RWPE2 (cell line): ENCODE results near the gene ELFN2.
"Not testable (repeated sequence)": the region's sequence is repeated elsewhere in the genome, so short reads cannot be mapped to it uniquely, and the experiment has no call there.

ENCODE experiments used
- ATAC-seq: fragments of 200-7000 bp; cut with Tn5 transposase; 3 replicates; pipeline ENCODE4 v1.9.1; 2021; ENCODE audit warnings: low read depth
- DNase-seq: peaks from one replicate; pipeline ENCODE4 v3.0.0-alpha.2; 2020; ENCODE audit warnings: low spot score
- H3K27ac ChIP-seq: fragments of 450-650 bp; 2 replicates; pipeline ENCODE4 v1.5.1; 2017; ENCODE audit warnings: mild to moderate bottlenecking; ENCODE audit not compliant: poor library complexity, severe bottlenecking
- H3K27me3 ChIP-seq: fragments of 250-450 bp; sonication (Bioruptor Pico); 2 replicates; pipeline ENCODE4 v1.5.1; 2021; ENCODE audit warnings: mild to moderate bottlenecking, moderate library complexity; ENCODE audit not compliant: insufficient read depth, poor library complexity, severe bottlenecking
- H3K36me3 ChIP-seq: fragments of 250-450 bp; sonication (Bioruptor Pico); 2 replicates; pipeline ENCODE4 v1.5.1; 2020; ENCODE audit warnings: low read depth, mild to moderate bottlenecking, moderate library complexity
- H3K4me1 ChIP-seq: fragments of 250-450 bp; sonication (Bioruptor Pico); 2 replicates; pipeline ENCODE4 v1.5.1; 2021; ENCODE audit warnings: mild to moderate bottlenecking, moderate library complexity; ENCODE audit not compliant: insufficient read depth, poor library complexity, severe bottlenecking
- H3K4me3 ChIP-seq: fragments of 250-450 bp; sonication (Bioruptor Pico); 2 replicates; pipeline ENCODE4 v1.5.1; 2021; ENCODE audit warnings: mild to moderate bottlenecking, moderate library complexity; ENCODE audit not compliant: severe bottlenecking
- H3K9me3 ChIP-seq: fragments of 250-450 bp; sonication (Bioruptor Pico); 2 replicates; pipeline ENCODE4 v1.5.1; 2021; ENCODE audit warnings: mild to moderate bottlenecking, moderate library complexity; ENCODE audit not compliant: severe bottlenecking
- CTCF ChIP-seq: fragments of 450-650 bp; IDR thresholded peaks from one replicate; pipeline ENCODE4 v1.5.1; 2017; ENCODE audit warnings: mild to moderate bottlenecking, moderate library complexity; ENCODE audit not compliant: poor library complexity, severe bottlenecking

ELFN2 gene

DNA sequence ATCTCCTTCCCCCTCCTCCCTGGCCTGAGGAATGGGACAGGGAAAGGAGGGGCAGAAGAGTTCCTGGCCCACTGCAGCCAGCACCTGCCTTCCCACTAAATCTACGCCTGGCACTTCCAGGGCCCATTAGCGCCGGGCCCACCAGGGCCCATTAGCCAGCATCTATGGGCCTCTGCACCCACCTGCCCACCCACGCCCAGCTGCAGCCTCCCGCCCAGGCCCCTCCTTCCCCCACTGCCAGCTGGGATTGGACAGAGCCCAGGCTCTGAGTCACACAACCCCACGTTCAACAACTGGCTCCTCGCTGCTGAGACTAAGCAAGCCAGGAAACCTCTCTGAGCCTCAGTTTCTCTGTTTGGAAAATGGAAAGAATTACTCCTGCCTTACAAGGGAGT lies 96.2 kb downstream of the ELFN2 start:
- H3K4me3 ChIP-seq = no peak overlapping the region
- no peaks in the 10 kb centered on the region for H3K27me3 ChIP-seq
- no peak for DNase-seq
- no peak for TF ChIP-seq CTCF
- ATAC-seq = peak; percentile 57
- peak overlapping the region; percentile 97 for H3K27ac ChIP-seq
- H3K4me1 ChIP-seq = peaks cover 34% of the 10 kb centered on the region
- peaks cover 6% of the 10 kb centered on the region for H3K9me3 ChIP-seq
- H3K36me3 ChIP-seq = no peaks in the 10 kb centered on the region

DNA sequence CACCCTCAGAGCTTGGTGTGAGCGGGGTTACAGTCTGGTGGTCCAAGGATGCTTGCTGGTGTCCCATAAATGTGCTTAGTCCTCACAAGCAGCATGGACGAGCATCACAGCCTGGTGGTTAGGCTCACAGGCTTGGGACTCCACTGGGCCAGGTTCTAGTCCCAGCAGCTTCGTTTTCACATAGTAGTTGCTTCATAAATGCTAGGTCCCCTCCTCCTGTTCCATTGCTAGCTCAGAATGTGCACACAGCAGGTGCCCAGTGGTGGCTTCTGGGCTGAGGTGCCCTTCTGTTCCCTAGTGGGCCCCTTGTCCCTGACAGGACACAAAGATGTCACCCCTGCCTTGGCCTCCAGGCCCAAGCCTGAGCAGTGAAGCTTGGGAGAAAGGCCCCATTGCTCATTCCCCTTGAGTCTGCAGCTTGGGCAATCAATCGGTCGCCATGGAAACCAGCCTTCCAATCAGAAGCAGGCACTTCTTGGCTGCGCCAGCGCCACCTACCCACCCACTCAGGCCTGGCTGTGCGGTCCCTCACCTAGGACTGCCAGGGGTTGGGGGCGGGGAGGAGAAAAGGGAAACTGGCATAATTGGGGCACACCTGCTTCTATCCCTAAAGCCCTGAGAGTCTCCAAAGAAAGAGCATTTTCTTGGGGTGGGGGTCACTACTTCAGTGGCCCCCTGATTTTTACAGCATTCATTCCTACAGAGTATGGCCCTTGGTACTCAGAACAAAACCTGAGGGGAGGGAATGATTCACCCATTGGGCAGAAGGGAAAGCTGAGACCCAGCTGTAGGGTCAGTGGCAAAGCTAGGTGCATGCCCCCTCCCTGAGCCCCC lies 96.9 kb downstream of the ELFN2 start:
- Histone ChIP-seq H3K9me3 (peaks cover 6% of the 10 kb centered on the region), H3K4me3 (no peak overlapping the region), H3K27me3 (no peaks in the 10 kb centered on the region), H3K4me1 (peaks cover 34% of the 10 kb centered on the region), H3K27ac (peak overlapping the region; percentile 97), H3K36me3 (no peaks in the 10 kb centered on the region)
- no peak for TF ChIP-seq CTCF
- DNase-seq (no peak), ATAC-seq (no peak)

DNA sequence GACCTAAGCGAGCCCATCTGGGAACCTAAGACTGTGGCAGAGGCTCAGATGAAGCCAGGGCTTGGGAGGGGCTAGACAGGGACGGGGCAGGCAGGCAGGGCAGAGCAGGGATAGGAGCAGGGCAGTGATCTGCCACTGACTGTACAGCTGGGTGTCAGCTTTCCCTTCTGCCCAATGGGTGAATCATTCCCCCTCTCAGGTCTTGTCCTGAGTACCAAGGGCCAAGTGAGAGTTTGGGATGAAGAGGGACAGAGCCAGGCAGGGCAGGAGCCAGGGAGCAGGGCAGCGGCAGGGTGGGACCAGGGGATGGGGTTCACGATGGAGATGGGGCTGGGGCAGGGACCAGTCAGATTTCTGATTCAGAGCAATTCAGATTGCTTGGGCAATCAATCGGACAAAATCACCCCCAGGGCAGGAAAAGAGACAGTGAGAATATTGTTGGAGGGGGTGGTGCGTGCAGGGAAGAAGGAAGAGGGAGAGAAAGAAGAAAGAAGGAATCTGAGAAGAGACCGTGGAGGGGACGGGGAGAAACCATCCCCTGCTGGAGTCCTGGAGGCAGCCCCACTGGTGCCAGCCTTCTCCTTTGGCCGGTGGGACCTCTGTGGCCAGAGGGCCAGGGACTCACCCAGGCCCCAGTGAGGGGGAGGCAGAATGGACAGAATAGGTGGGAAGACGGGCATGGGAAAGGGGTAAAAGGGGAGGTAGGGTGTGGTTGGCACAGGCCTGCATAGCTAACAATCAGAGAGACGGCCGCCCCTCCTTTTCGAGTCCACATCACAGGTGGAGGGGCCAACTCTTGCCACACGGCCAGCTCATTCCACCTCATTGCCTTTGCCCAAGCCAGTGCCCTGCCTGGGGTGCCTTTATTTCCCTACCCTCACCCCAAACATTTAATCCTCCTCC lies 97.8 kb downstream of the ELFN2 start:
- Histone ChIP-seq H3K27me3 (no peaks in the 10 kb centered on the region), H3K27ac (peak overlapping the region; percentile 97), H3K4me3 (no peak overlapping the region), H3K36me3 (no peaks in the 10 kb centered on the region), H3K9me3 (peaks cover 6% of the 10 kb centered on the region), H3K4me1 (peaks cover 34% of the 10 kb centered on the region)
- no peak for TF ChIP-seq CTCF
- ATAC-seq (peak; percentile 15; the same call in 1 of the 3 replicates), DNase-seq (no peak)

DNA sequence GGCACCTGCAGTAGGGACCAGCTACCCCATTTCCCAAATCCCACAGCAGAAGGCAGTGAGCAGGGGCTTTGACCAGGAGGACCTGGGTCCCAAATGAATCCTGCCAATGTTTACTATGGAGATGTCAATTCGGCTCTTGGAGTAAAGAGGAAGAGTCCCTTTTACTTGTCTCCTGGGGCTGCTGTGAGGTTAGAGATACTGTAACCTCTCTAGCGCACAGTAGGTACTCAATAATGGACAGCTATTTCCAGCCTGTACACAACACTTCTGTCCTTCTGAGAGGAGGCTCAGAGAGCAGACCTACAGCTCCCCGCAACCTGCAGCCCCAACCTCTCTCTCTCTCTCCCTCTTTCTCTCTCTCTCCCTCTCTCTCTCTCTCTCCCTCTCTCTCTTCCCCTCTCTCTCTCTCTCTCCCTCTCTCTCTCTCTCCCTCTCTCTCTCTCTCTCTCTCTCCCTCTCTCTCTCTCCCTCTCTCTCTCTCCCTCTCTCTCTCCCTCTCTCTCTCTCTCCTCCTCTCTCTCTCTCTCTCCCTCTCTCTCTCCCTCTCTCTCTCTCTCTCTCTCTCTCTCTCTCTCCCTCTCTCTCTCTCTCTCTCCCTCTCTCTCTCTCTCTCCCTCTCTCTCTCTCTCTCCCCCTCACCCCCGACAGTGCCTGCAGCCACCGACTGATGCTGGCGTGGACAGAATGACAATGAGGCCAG lies 98.6 kb downstream of the ELFN2 start:
- DNase-seq, H3K36me3 ChIP-seq, ATAC-seq, H3K9me3 ChIP-seq, H3K27me3 ChIP-seq, H3K4me3 ChIP-seq: not testable (repeated sequence)
- peak overlapping the region; percentile 97 for H3K27ac ChIP-seq
- peaks cover 39% of the 10 kb centered on the region for H3K4me1 ChIP-seq

DNA sequence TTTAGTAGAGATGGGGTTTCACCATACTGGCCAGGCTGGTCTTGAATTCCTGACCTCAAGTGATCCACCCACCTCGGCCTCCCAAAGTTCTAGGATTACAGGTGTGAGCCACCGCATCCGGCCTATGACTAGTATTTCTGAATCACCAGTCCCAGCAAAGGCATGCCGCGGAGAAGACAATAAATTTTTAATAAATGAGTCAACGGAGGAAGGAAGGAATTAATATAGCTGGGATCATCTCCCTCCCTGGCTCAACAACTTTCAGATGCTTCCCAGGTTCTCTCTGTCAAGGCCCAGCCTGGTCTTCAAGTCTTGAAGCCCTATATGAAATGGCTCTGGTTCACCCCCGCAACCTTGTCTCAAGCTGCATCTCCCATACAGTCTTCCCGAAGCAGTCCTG lies 99.3 kb downstream of the ELFN2 start:
- ATAC-seq (peak; percentile 83), DNase-seq (peak; percentile 87)
- peaks cover 6% of the 10 kb centered on the region for H3K9me3 ChIP-seq
- H3K4me1 ChIP-seq = peaks cover 40% of the 10 kb centered on the region
- no peaks in the 10 kb centered on the region for H3K27me3 ChIP-seq
- H3K27ac ChIP-seq = peak overlapping the region; percentile 97
- no peak for TF ChIP-seq CTCF
- H3K4me3 ChIP-seq = no peak overlapping the region
- no peaks in the 10 kb centered on the region for H3K36me3 ChIP-seq
